GM12878 (cell line): Measurements from ENCODE around the gene RAB37. TPM values are rescaled to one million over a fixed set of nuclear protein-coding genes. Genes with fewer than 3 reads are reported as not detected.

Experiments
- FOXM1 ChIP-seq: IDR thresholded peaks from 2 replicates; pipeline ENCODE4 v1.6.1; 2012; ENCODE audit warnings: low read depth, mild to moderate bottlenecking, inconsistent platforms, low read length, moderate library complexity
- GABPA ChIP-seq: IDR thresholded peaks from 2 replicates; pipeline ENCODE4 v1.6.1; 2014; ENCODE audit warnings: antibody characterized with exemption, low read depth, mild to moderate bottlenecking, inconsistent platforms
- IKZF2 ChIP-seq, 2 experiments: fragments of 450-650 bp; IDR thresholded peaks; 2 replicates each; pipeline ENCODE4 v1.6.1; 2017; ENCODE audit warnings: mild to moderate bottlenecking in 2 of 2, moderate library complexity in 2 of 2
- JUNB ChIP-seq: IDR thresholded peaks from 2 replicates; pipeline ENCODE4 v1.6.1; 2016; ENCODE audit warnings: antibody characterized with exemption, mild to moderate bottlenecking
- MTA3 ChIP-seq: IDR thresholded peaks from 2 replicates; pipeline ENCODE4 v1.6.1; 2012; ENCODE audit warnings: low read length, inconsistent platforms, borderline replicate concordance
- NFIC ChIP-seq: IDR thresholded peaks from 2 replicates; pipeline ENCODE4 v1.6.1; 2012; ENCODE audit warnings: low read depth, mild to moderate bottlenecking, inconsistent platforms, low read length, moderate library complexity
- NFXL1 ChIP-seq: fragments of 450-650 bp; IDR thresholded peaks from 2 replicates; pipeline ENCODE4 v1.6.1; 2017; ENCODE audit warnings: antibody characterized with exemption, mild to moderate bottlenecking, borderline replicate concordance
- POLR2AphosphoS2 ChIP-seq: IDR thresholded peaks from 2 replicates; pipeline ENCODE4 v1.6.1; 2011; ENCODE audit warnings: low read depth, mild to moderate bottlenecking, low read length, improper control_type of control experiment, moderate library complexity
- SMARCA5 ChIP-seq: fragments of 450-650 bp; IDR thresholded peaks from 2 replicates; pipeline ENCODE4 v1.6.1; 2017; ENCODE audit warnings: mild to moderate bottlenecking
- SREBF2 ChIP-seq: IDR thresholded peaks from 2 replicates; pipeline ENCODE4 v1.6.1; 2012; ENCODE audit warnings: mild to moderate bottlenecking, low read length
- WRNIP1 ChIP-seq: IDR thresholded peaks from 2 replicates; pipeline ENCODE4 v1.6.1; 2011; ENCODE audit warnings: low read depth, low read length, improper control_type of control experiment, borderline replicate concordance
- ZBTB4 ChIP-seq: fragments of 450-650 bp; formaldehyde crosslinking; IDR thresholded peaks from 2 replicates; pipeline ENCODE4 v1.4.0; 2022; ENCODE audit warnings: mild to moderate bottlenecking, moderate library complexity
- ZNF592 ChIP-seq: fragments of 450-650 bp; IDR thresholded peaks from 2 replicates; pipeline ENCODE4 v1.6.1; 2017; ENCODE audit warnings: mild to moderate bottlenecking, moderate library complexity
- ZNF687 ChIP-seq: fragments of 450-650 bp; IDR thresholded peaks from 2 replicates; pipeline ENCODE4 v1.6.1; 2017; ENCODE audit warnings: mild to moderate bottlenecking, moderate library complexity
- polyA plus RNA-seq, 11 experiments: library from polyadenylated mRNA; depleted of rRNA in 4 of 11; unstranded in 6 of 11; stranded (reverse) in 5 of 11; fragments of >200 nt; fragmentation: Nextera tagmentation in 4 of 11; fragmentation: Illumina TruSeq in 1 of 11; extraction: Ambion mirVana in 4 of 11; extraction: Trizol in 1 of 11; gene quantifications; 1 replicate in 1 of 11; 2 replicates in 10 of 11; pipeline versions ENCODE4 v1.2.1 to v1.2.3, GENCODE V29; 2011 to 2016; ENCODE audit warnings: inconsistent platforms in 2 of 11, missing spikeins in 2 of 11, low read depth in 1 of 11
- total RNA-seq, 4 experiments: library from RNA; depleted of rRNA in 3 of 4; stranded (reverse); fragments of >200 nt in 3 of 4; fragmentation: Illumina TruSeq in 1 of 4; extraction: Trizol in 1 of 4; gene quantifications; 2 replicates each; pipeline versions ENCODE4 v1.2.1 to v1.2.3, GENCODE V29; 2013 to 2021

RAB37 gene
- total and polyA plus RNA-seq, 10 of the 15 experiments (the other 5 are each of a cell fraction or from before 2014, with no cell fraction given) = 0.48 to 5.6 (median 1.7) TPM

- TF ChIP-seq NFIC (no peak), GABPA (peak; percentile 86), IKZF2 (IDR thresholded peaks at IDR 0.05) (no peak), ZNF592 (no peak), ZNF687 (0 out of 2 replicates have a peak, but pooled peaks have one; percentile 41), ZBTB4 (CRISPR knock-in tag) (no peak), SREBF2 (no peak), SMARCA5 (no peak), POLR2AphosphoS2 (peak; percentile 83), JUNB (no peak), WRNIP1 (no peak), MTA3 (no peak), NFXL1 (no peak), FOXM1 (no peak)
Measured at GRCh38 chr17:74776044-74776962, 39.2 kb downstream of the RAB37 start, which contains the start of gene NAT9 (continued).
